ENCODE measurements around the gene TMEM207.

- TF ChIP-seq CTCF (IDR thresholded peaks at IDR 0.05): no peak
- no peak for TF ChIP-seq POLR2A (IDR thresholded peaks at IDR 0.05)
Observed at GRCh38 chr3:190382082-190382481, 67.6 kb downstream of the TMEM207 start.
